IMR-90 (cell line): ENCODE results near the gene RPTOR. TPM values are rescaled to one million over a fixed set of nuclear protein-coding genes. Genes with fewer than 3 reads are reported as not detected.

Experiments used
- ATAC-seq: fragments of 200-7000 bp; cut with Tn5 transposase; 2 replicates; pipeline ENCODE4 v1.9.1; 2020; ENCODE audit warnings: low read depth, mild to moderate bottlenecking, moderate library complexity
- BruUV-seq: library from RNA; stranded (reverse); fragments of 400-500 nt; replicated peaks from 2 replicates; lab custom pipeline; 2021; lab: Mats Ljungman, UMichigan
- CTCF ChIA-PET: fragments of 300-600 bp; formaldehyde crosslinking; extraction: SDS; loops from one replicate; lab custom pipeline; 2021; ENCODE audit warnings: antibody characterized with exemption; lab: Yijun Ruan, JAX
- POLR2A ChIA-PET: fragments of 300-600 bp; sonication (Branson Sonifier 250); formaldehyde crosslinking; loops from one replicate; lab custom pipeline; 2022; ENCODE audit warnings: antibody characterized with exemption; ENCODE audit not compliant: unreplicated experiment; lab: Charles Lee
- DNase-seq: peaks from one replicate; pipeline ENCODE4 v3.0.0; 2013
- H2AFZ ChIP-seq: replicated peaks from 2 replicates; pipeline ENCODE3; 2013; ENCODE audit warnings: low read length, mild to moderate bottlenecking; ENCODE audit not compliant: poor library complexity
- H2AK5ac ChIP-seq: 2 replicates; pipeline ENCODE4 v1.6.1; 2013; ENCODE audit warnings: low read depth, low read length, inconsistent platforms
- H2AK9ac ChIP-seq: replicated peaks from 2 replicates; pipeline ENCODE3; 2013; ENCODE audit warnings: mild to moderate bottlenecking, low read depth, low read length, moderate library complexity; ENCODE audit not compliant: poor library complexity
- H2BK120ac ChIP-seq: 2 replicates; pipeline ENCODE4 v1.6.1; 2013; ENCODE audit warnings: low read depth, low read length, inconsistent platforms
- H2BK15ac ChIP-seq: 3 replicates; pipeline ENCODE4 v1.6.1; 2013; ENCODE audit warnings: low read depth, low read length, inconsistent platforms
- H2BK20ac ChIP-seq: 2 replicates; pipeline ENCODE4 v1.6.1; 2013; ENCODE audit warnings: low read depth, mild to moderate bottlenecking, inconsistent platforms, low read length, moderate library complexity
- H2BK5ac ChIP-seq: 2 replicates; pipeline ENCODE4 v1.6.1; 2013; ENCODE audit warnings: mild to moderate bottlenecking, low read depth, low read length, inconsistent platforms; ENCODE audit not compliant: poor library complexity, severe bottlenecking
- H3K14ac ChIP-seq: replicated peaks from 2 replicates; pipeline ENCODE4 v1.6.1; 2013; ENCODE audit warnings: low read depth, low read length, inconsistent platforms
- H3K18ac ChIP-seq: 2 replicates; pipeline ENCODE4 v1.6.1; 2013; ENCODE audit warnings: low read depth, low read length, control low read depth
- H3K23ac ChIP-seq: 2 replicates; pipeline ENCODE4 v1.6.1; 2013; ENCODE audit warnings: low read depth, low read length, inconsistent platforms
- H3K27ac ChIP-seq: 2 replicates; pipeline ENCODE4 v1.5.1; 2013; ENCODE audit warnings: mild to moderate bottlenecking, control low read depth, low read length; ENCODE audit not compliant: insufficient read depth
- H3K27me3 ChIP-seq: 2 replicates; pipeline ENCODE4 v1.6.1; 2013; ENCODE audit warnings: low read length; ENCODE audit not compliant: control insufficient read depth, insufficient read depth
- H3K36me3 ChIP-seq: 2 replicates; pipeline ENCODE4 v1.6.1; 2013; ENCODE audit warnings: low read length, mixed read lengths; ENCODE audit not compliant: control insufficient read depth, insufficient read depth
- H3K4ac ChIP-seq: 2 replicates; pipeline ENCODE4 v1.6.1; 2013; ENCODE audit warnings: low read depth, low read length, inconsistent platforms
- H3K4me1 ChIP-seq: 2 replicates; pipeline ENCODE4 v1.6.1; 2013; ENCODE audit warnings: low read length, mixed read lengths; ENCODE audit not compliant: control insufficient read depth, insufficient read depth
- H3K4me2 ChIP-seq: 2 replicates; pipeline ENCODE4 v1.6.1; 2013; ENCODE audit warnings: low read depth, mild to moderate bottlenecking, control low read depth, low read length, moderate library complexity
- H3K4me3 ChIP-seq: 2 replicates; pipeline ENCODE4 v1.5.1; 2013; ENCODE audit warnings: low read depth, mild to moderate bottlenecking, control low read depth, low read length, moderate library complexity; ENCODE audit not compliant: insufficient read depth
- H3K56ac ChIP-seq: 2 replicates; pipeline ENCODE4 v1.6.1; 2013; ENCODE audit warnings: low read length, inconsistent platforms; ENCODE audit not compliant: insufficient read depth; ENCODE audit errors: extremely low read depth
- H3K79me1 ChIP-seq, 2 experiments: 2 replicates each; pipeline ENCODE4 v1.6.1; 2013; ENCODE audit warnings: low read length in 2 of 2, inconsistent platforms in 1 of 2, low read depth in 1 of 2
- H3K9ac ChIP-seq: 2 replicates; pipeline ENCODE4 v1.6.1; 2013; ENCODE audit warnings: low read depth, low read length, control low read depth
- H3K9me1 ChIP-seq: 2 replicates; pipeline ENCODE4 v1.6.1; 2013; ENCODE audit warnings: low read length, inconsistent platforms; ENCODE audit not compliant: insufficient read depth
- H3K9me3 ChIP-seq: 2 replicates; pipeline ENCODE4 v1.6.1; 2013; ENCODE audit warnings: low read length; ENCODE audit not compliant: control insufficient read depth, insufficient read depth
- H4K20me1 ChIP-seq: 2 replicates; pipeline ENCODE4 v1.6.1; 2013; ENCODE audit warnings: low read length, inconsistent platforms; ENCODE audit not compliant: insufficient read depth
- H4K5ac ChIP-seq: 2 replicates; pipeline ENCODE4 v1.6.1; 2013; ENCODE audit warnings: mild to moderate bottlenecking, low read depth, low read length, control low read depth
- H4K8ac ChIP-seq, 2 experiments: 2 replicates each; pipeline ENCODE4 v1.6.1; 2013; ENCODE audit warnings: low read depth in 2 of 2, low read length in 2 of 2, control low read depth in 1 of 2, inconsistent platforms in 1 of 2
- H4K91ac ChIP-seq: 2 replicates; pipeline ENCODE4 v1.6.1; 2013; ENCODE audit warnings: low read depth, low read length, inconsistent platforms; ENCODE audit not compliant: insufficient read depth
- CEBPB ChIP-seq: IDR thresholded peaks from 2 replicates; pipeline ENCODE4 v1.6.1; 2012; ENCODE audit warnings: low read depth, low read length, improper control_type of control experiment
- RAD21 ChIP-seq: IDR thresholded peaks from 2 replicates; pipeline ENCODE4 v1.6.1; 2012; ENCODE audit warnings: low read length, improper control_type of control experiment
- WGBS, 2 experiments: methylation state at CpG; one replicate each; pipeline versions ENCODE4 v1.1.5 to v1.1.7; 2013; ENCODE audit warnings: missing lambda C conversion rate in 2 of 2; ENCODE audit not compliant: insufficient read length in 1 of 2; ENCODE audit errors: extremely low coverage in 2 of 2; 5-methylcytosine and 5-hydroxymethylcytosine counted together
- dilution Hi-C: fragments of 300-500 bp; cut with HindIII; formaldehyde crosslinking; loops from one replicate; pipeline ENCODE4 v1.14.3; 2018; ENCODE audit warnings: low sequenced_read_pairs; ENCODE audit not compliant: unreplicated experiment
- in situ Hi-C: fragments of 300-500 bp; cut with MboI; formaldehyde crosslinking; loops from 3 replicates; pipeline ENCODE4 v1.14.3; 2019; ENCODE audit warnings: low sequenced_read_pairs, inconsistent platforms, mixed read lengths
- intact Hi-C: fragments of 100-400 bp; cut with micrococcal nuclease; formaldehyde crosslinking; loops from 2 replicates; pipeline ENCODE4 v1.10.0; 2022
- polyA plus RNA-seq, 3 experiments: library from polyadenylated mRNA; depleted of rRNA; stranded (reverse); fragments of >200 nt; gene quantifications; 2 replicates each; pipeline ENCODE4 v1.2.3, GENCODE V29; 2012; ENCODE audit warnings: low replicate concordance in 1 of 3
- total RNA-seq: library from RNA; depleted of rRNA; stranded (reverse); fragments of >200 nt; gene quantifications from 2 replicates; pipeline ENCODE4 v1.2.3, GENCODE V29; 2012

The RPTOR gene
- total and polyA plus RNA-seq, 2 of the 4 experiments (the other 2 are of a cell fraction): 10.8 to 14.7 TPM

- H3K79me1 ChIP-seq: peaks cover 28 to 73% of the 10 kb centered on the region in 2 experiments
Observed at GRCh38 chr17:80797741-80798594, 253.3 kb downstream of the RPTOR start.

More at GRCh38 chr17:80797741-80798594, 253.3 kb downstream of the RPTOR start:
- POLR2A ChIA-PET: no interaction called here
- Histone ChIP-seq H4K91ac (peak overlapping the region; percentile 58), H3K23ac (no peak overlapping the region), H3K4ac (peak overlapping the region; percentile 61), H4K20me1 (no peaks in the 10 kb centered on the region), H2AK9ac (peak overlapping the region; percentile 69), H2BK120ac (peak overlapping the region; percentile 39), H3K36me3 (peaks cover 4% of the 10 kb centered on the region; the same call in 1 of the 2 replicates), H3K4me1 (peaks cover 28% of the 10 kb centered on the region), H2AFZ (peak overlapping the region; percentile 14), H4K8ac (peak overlapping the region in 1 of 2 experiments; percentile 10; a peak in 1 of 4 replicates), H2BK5ac (no peak overlapping the region), H3K14ac (peak overlapping the region; percentile 35), H3K9me1 (peaks cover 40% of the 10 kb centered on the region), H4K5ac (0 out of 2 replicates have a peak overlapping the region, but pooled peaks have one; percentile 10), H3K4me3 (no peak overlapping the region), H2BK15ac (peak overlapping the region; percentile 4; the same call in 1 of the 3 replicates), H3K9me3 (no peaks in the 10 kb centered on the region), H2BK20ac (peak overlapping the region; percentile 41), H3K27me3 (no peaks in the 10 kb centered on the region), H3K27ac (no peak overlapping the region), H3K4me2 (no peak overlapping the region), H3K18ac (no peak overlapping the region; the same call in 1 of the 2 replicates), H3K56ac (no peak overlapping the region), H3K9ac (no peak overlapping the region), H2AK5ac (peak overlapping the region; percentile 47)
- DNase-seq (no peak), ATAC-seq (no peak)
- 100% methylated on average over 4 of the region's 18 CpGs; no CpG with 5 or more reads in 1 of the 2 experiments for WGBS, 2 experiments
- in situ Hi-C loops (no loop called here), dilution Hi-C loops (no loop called here), intact Hi-C loops (no loop called here)
- no TSS peak for BruUV-seq
- CTCF ChIA-PET: no interaction called here
- no peak for TF ChIP-seq CEBPB
- no peak for TF ChIP-seq RAD21
